GM12875 (cell line): ENCODE results near the gene TBC1D10A.
"Not testable (repeated sequence)": the region's sequence is repeated elsewhere in the genome, so short reads cannot be mapped to it uniquely, and the experiment has no call there.

ENCODE experiments used
- H3K4me3 ChIP-seq: one replicate; pipeline ENCODE4 v1.5.1; 2011; ENCODE audit warnings: low read depth, low read length, control low read depth
- CTCF ChIP-seq: IDR thresholded peaks from 2 replicates; pipeline ENCODE4 v1.5.1; 2011; ENCODE audit warnings: low read depth, mild to moderate bottlenecking, control low read depth, inconsistent platforms, low read length, moderate library complexity, borderline replicate concordance; ENCODE audit not compliant: insufficient read depth

TBC1D10A gene

DNA sequence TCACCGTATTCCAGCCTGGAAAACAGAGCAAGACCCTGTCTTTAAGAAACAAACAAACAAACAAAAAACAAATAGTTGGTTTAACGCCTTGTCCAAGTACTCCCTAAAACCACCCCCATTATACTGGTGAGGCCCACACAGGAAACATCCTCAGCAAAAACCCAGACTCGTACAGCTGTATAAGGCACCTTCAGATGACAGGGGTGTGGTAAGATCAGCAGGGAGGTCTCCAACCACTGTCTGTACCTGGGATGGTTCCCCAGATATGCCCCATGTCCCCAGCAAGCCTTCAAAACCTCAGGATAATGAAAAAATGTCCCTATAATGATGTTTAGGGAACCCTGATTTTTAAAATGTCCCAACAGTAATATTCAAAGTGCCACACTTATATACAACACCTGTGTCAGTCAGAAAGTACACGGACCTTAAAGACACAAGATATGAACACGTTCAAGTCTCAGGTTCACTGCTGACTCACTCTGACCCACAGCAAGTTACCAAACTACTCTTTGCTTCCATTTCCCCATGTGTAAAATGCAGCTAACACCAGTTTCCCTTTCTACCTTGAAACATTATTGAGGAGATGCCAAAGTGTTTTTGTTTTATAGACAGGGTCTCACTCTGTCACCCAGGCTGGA lies 20.6 kb upstream of the TBC1D10A start:
- H3K4me3 ChIP-seq, result no peak overlapping the region
- TF ChIP-seq CTCF, result no peak

GRCh38 chr22:30344447-30345200 lies 17.9 kb upstream of the TBC1D10A start:
- no peak for TF ChIP-seq CTCF
- H3K4me3 ChIP-seq, result no peak overlapping the region

DNA sequence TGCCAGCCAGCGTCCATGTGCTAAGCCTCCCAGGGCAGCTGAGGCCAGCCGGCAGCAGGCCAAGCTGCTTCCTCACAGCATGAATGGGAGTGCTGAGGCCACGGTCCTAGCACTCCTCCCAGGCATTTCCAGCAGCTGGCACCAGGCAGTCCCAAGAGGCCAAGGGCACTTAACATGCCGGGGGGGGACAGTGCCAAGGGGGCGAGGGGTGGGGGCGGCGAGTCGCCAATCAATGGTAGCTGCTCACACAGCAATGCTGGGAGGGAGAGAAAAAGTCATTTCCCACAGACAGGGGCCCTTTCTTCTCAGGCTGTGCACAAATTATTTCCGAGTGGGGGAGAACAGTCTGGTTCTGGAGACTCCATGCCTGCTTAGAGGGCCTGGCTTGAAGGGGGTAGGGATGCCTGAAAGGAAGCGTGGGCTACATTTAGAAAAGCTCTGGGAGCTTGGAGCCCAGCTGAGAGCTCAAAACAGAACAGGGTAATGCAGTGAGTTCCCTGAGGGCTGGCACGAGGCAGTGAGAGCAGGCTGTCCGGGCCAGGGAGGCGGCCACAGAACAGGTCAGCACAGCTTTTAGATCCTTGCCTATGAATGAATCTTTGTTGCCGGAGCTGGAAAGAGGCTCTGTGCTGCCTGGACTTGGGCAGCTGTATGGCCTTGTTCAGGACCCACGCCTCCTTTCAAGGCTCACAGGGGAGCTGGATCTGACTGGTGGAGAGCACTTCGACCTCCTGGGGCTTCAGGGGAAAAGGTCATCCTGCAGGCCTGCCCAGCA lies 14.4 kb upstream of the TBC1D10A start:
- H3K4me3 ChIP-seq, result no peak overlapping the region
- TF ChIP-seq CTCF, result no peak

DNA sequence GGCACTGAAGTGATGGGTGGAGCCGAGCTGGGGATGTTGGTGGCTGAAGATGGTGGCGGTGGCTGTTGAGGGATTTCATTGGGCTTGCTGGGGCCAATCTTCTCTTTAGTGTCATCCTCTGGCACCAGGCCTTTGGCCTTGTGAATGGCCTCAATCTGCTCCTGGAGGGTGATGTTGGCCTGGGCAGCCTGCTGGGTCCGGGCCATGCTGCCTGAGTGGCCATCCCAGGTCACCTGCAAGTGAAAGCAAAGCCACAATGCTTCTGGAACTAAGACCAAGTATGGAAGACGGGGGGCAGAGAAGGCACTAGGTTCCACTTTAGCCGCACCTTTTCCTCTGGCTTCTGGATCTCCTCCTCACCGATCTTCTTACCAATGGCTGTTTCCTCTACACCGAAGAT lies 12.1 kb upstream of the TBC1D10A start:
- TF ChIP-seq CTCF, result no peak
- H3K4me3 ChIP-seq, result no peak overlapping the region

- not testable (repeated sequence) for H3K4me3 ChIP-seq
Observed at GRCh38 chr22:30338341-30338740, 11.6 kb upstream of the TBC1D10A start.

- no peak overlapping the region for H3K4me3 ChIP-seq
- no peak for TF ChIP-seq CTCF
Observed at GRCh38 chr22:30337461-30337778, 10.7 kb upstream of the TBC1D10A start.

DNA sequence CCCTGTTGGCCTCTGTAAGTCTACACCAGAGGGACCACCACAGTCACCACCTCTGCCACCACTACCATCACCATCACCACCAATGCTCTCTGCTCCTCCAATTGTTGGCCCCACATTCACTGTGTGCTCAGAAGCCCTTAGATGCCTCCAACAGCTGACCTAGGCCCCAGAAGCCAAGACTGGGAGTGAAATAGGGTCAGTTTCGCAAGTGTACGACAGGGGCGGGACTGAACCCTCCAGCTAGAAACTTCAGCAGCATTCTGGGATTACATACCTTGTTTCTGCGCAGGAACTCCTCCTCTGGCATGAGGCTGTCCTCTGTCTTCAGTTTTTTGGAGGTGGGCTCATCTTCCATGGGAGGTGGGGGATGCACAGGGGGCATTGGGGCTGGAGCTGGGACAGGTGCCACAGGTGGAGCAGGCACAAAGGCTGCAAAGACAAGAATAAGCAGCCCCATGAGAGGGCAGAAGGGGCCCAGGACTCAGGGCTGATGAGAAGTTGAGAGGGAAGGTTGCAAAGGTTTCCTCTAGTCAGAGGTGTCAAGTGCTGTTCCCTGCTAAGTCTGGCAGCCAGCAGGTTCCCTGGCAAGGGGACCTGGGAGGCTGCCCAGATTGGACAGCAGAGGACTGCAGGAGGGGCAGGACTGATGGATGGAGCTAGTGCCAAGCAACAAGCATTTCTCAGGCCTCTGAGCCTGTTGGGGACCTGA lies 10.2 kb upstream of the TBC1D10A start:
- no peak overlapping the region for H3K4me3 ChIP-seq
- TF ChIP-seq CTCF, result no peak
